A549 (cell line): ENCODE measurements around the gene NDUFAF5. TPM values are rescaled to one million over a fixed set of nuclear protein-coding genes. Genes with fewer than 3 reads are reported as not detected.

ENCODE experiments used
- ATAC-seq, 2 experiments: fragments of 200-7000 bp in 1 of 2; fragments of >200 bp in 1 of 2; cut with Nextera tagmentation in 1 of 2; cut with Tn5 transposase in 1 of 2; 3 replicates each; pipeline versions ENCODE4 v1.8.0 to v1.9.1; 2018 to 2020; ENCODE audit warnings: mild to moderate bottlenecking in 1 of 2, moderate library complexity in 1 of 2
- CTCF ChIA-PET: fragments of 300-600 bp; sonication (Branson Sonifier 250); formaldehyde crosslinking; extraction: SDS; loops from one replicate; lab custom pipeline; 2021; ENCODE audit warnings: antibody characterized with exemption, inconsistent platforms; lab: Yijun Ruan, JAX
- POLR2A ChIA-PET: fragments of 350-600 bp; formaldehyde crosslinking; extraction: SDS; loops from one replicate; lab custom pipeline; 2021; ENCODE audit warnings: antibody characterized with exemption, inconsistent platforms; lab: Yijun Ruan, JAX
- DNase-seq, 2 experiments: peaks; one replicate each; pipeline versions ENCODE4 v3.0.0 to v3.0.0-alpha.2; 2011 to 2016; ENCODE audit warnings: low read depth in 1 of 2, low spot score in 1 of 2
- FAIRE-seq: peaks from 2 replicates; lab custom pipeline; 2011; peaks lifted over from hg19 to GRCh38; lab: Jason Lieb, UNC
- H3K27ac ChIP-seq, 2 experiments: fragments of >200 bp; sonication (Bioruptor Twin); formaldehyde crosslinking; 3 replicates each; pipeline ENCODE4 v1.5.1; 2016 to 2017
- H3K4me1 ChIP-seq: fragments of >200 bp; sonication (Bioruptor Twin); formaldehyde crosslinking; 3 replicates; pipeline ENCODE4 v1.6.1; 2016
- H3K4me2 ChIP-seq: fragments of >200 bp; sonication (Bioruptor Twin); formaldehyde crosslinking; 3 replicates; pipeline ENCODE4 v1.6.1; 2016
- H3K4me3 ChIP-seq: fragments of >200 bp; sonication (Bioruptor Twin); formaldehyde crosslinking; 3 replicates; pipeline ENCODE4 v1.5.1; 2016
- H3K9me3 ChIP-seq: fragments of >200 bp; sonication (Bioruptor Twin); formaldehyde crosslinking; 3 replicates; pipeline ENCODE4 v1.6.1; 2016
- BHLHE40 ChIP-seq: IDR thresholded peaks from 2 replicates; pipeline ENCODE4 v1.6.1; 2012; ENCODE audit warnings: low read depth, low read length, inconsistent platforms
- CBX8 ChIP-seq: fragments of 200-600 bp; sonication (generic); IDR thresholded peaks from 2 replicates; pipeline ENCODE4 v1.6.1; 2016
- CHD4 ChIP-seq: fragments of 200-600 bp; sonication (generic); IDR thresholded peaks from 2 replicates; pipeline ENCODE4 v1.6.1; 2016; ENCODE audit warnings: antibody characterized with exemption, mild to moderate bottlenecking, borderline replicate concordance
- EHF ChIP-seq: fragments of 250-450 bp; sonication (Bioruptor Pico); IDR thresholded peaks from 2 replicates; pipeline ENCODE4 v1.5.0; 2020; ENCODE audit warnings: mild to moderate bottlenecking
- FOSL2 ChIP-seq, 2 experiments: fragments of 450-650 bp in 1 of 2; fragments of >200 bp in 1 of 2; sonication (Bioruptor Twin) in 1 of 2; formaldehyde crosslinking; IDR thresholded peaks; 2 replicates each; pipeline versions ENCODE4 v1.5.0 to v1.6.1; 2016 to 2020; ENCODE audit warnings: mild to moderate bottlenecking in 1 of 2, moderate library complexity in 1 of 2
- HDAC2 ChIP-seq: fragments of 200-600 bp; sonication (generic); IDR thresholded peaks from 2 replicates; pipeline ENCODE4 v1.6.1; 2016
- HOXA7 ChIP-seq: fragments of 250-450 bp; sonication (Bioruptor Pico); IDR thresholded peaks from 2 replicates; pipeline ENCODE4 v1.5.0; 2020; ENCODE audit warnings: mild to moderate bottlenecking, moderate library complexity
- HOXB5 ChIP-seq: fragments of 250-450 bp; sonication (Bioruptor Pico); IDR thresholded peaks from 2 replicates; pipeline ENCODE4 v1.5.0; 2020; ENCODE audit warnings: mild to moderate bottlenecking, moderate library complexity
- JUNB ChIP-seq: fragments of >200 bp; sonication (Bioruptor Twin); formaldehyde crosslinking; IDR thresholded peaks from 2 replicates; pipeline ENCODE4 v1.6.1; 2016
- KDM1A ChIP-seq: fragments of 200-600 bp; sonication (generic); IDR thresholded peaks from 2 replicates; pipeline ENCODE4 v1.6.1; 2016; ENCODE audit warnings: low read depth, mild to moderate bottlenecking
- MAZ ChIP-seq: fragments of 150-350 bp; IDR thresholded peaks from 2 replicates; pipeline ENCODE4 v1.6.1; 2014; ENCODE audit warnings: antibody characterized with exemption, low read depth, low read length, borderline replicate concordance
- MYC ChIP-seq: IDR thresholded peaks from 2 replicates; pipeline ENCODE4 v1.6.1; 2012; ENCODE audit warnings: mild to moderate bottlenecking, inconsistent platforms, low read length, improper control_type of control experiment, borderline replicate concordance
- NPAS2 ChIP-seq: fragments of 250-450 bp; sonication (Bioruptor Pico); IDR thresholded peaks from 2 replicates; pipeline ENCODE4 v1.8.0; 2022; ENCODE audit warnings: mild to moderate bottlenecking, moderate library complexity, borderline replicate concordance
- NR3C1 ChIP-seq: fragments of >200 bp; sonication (Bioruptor Twin); formaldehyde crosslinking; IDR thresholded peaks from 3 replicates; pipeline ENCODE4 v1.6.1; 2017
- RAD21 ChIP-seq, 2 experiments: fragments of >200 bp in 1 of 2; sonication (Bioruptor Twin) in 1 of 2; formaldehyde crosslinking in 1 of 2; IDR thresholded peaks in 1 of 2; conservative IDR thresholded peaks in 1 of 2; 2 replicates in 1 of 2; 3 replicates in 1 of 2; pipeline ENCODE4 v1.6.1; 2012 to 2018; ENCODE audit warnings: inconsistent platforms in 1 of 2
- ZSCAN20 ChIP-seq: fragments of 250-450 bp; sonication (Bioruptor Pico); IDR thresholded peaks from 2 replicates; pipeline ENCODE4 v1.8.0; 2022; ENCODE audit warnings: mild to moderate bottlenecking, moderate library complexity
- WGBS: methylation state at CpG from one replicate; pipeline ENCODE4 v1.1.6; 2017; ENCODE audit errors: missing lambda C conversion rate; 5-methylcytosine and 5-hydroxymethylcytosine counted together
- polyA plus RNA-seq, 4 experiments: library from polyadenylated mRNA; depleted of rRNA in 3 of 4; stranded (reverse); fragments of >200 nt; fragmentation: RNase III in 1 of 4; extraction: RNeasy Plus Mini Kit Qiagen cat#74134 plus additional on column Dnase treatment in 1 of 4; gene quantifications; 2 replicates in 3 of 4; 3 replicates in 1 of 4; pipeline ENCODE4 v1.2.3, GENCODE V29; 2011 to 2017
- TF ChIP-seq, protein P1 (sequence below): IDR thresholded peaks from 2 replicates; pipeline ENCODE4 v1.6.1; 2012; ENCODE audit warnings: low read depth, borderline replicate concordance
- TF ChIP-seq, protein P2 (sequence below): fragments of 250-450 bp; sonication (Bioruptor Pico); IDR thresholded peaks from 2 replicates; pipeline ENCODE4 v1.5.0; 2020; ENCODE audit warnings: low read depth, mild to moderate bottlenecking, moderate library complexity
- TF ChIP-seq, protein P3 (sequence below): IDR thresholded peaks from 2 replicates; pipeline ENCODE4 v1.6.1; 2012
- TF ChIP-seq, protein P4 (sequence below): fragments of 200-600 bp; sonication (generic); IDR thresholded peaks from 2 replicates; pipeline ENCODE4 v1.6.1; 2016; ENCODE audit warnings: antibody characterized with exemption, mild to moderate bottlenecking, moderate library complexity

NDUFAF5 gene
- polyA plus RNA-seq, 2 of the 4 experiments (the other 2 are of a cell fraction): 29.2 to 53.5 TPM

DNA sequence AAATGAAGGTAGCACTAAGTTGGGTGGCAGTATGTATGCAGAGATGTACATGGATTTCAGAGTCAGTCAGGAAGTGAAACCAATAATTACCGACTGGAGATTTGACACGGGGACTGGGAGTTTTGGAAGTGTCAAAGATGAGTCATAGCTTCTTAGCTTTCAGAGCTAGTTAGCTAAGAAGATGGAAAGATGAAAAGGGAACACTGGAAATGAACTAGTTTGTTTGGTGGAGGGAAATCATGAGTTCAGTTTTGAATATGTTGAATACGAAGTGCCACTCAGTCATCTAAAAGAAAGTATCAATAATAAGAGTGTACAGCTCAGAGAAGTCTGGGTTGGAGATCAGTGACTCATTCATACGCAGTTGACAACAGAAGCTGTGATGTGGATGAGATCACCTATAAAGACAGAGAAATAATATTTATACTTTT lies 7.6 kb upstream of the NDUFAF5 start:
- TF ChIP-seq FOSL2 (IDR thresholded peaks at IDR 0.05) (no peak), FOSL2 (CRISPR knock-in tag; IDR thresholded peaks at IDR 0.05) (peak; percentile 55; the same call in 1 of the 2 replicates), NPAS2 (CRISPR knock-in tag) (no peak)
- WGBS: 72% methylated on average over 4 of the region's 4 CpGs
- ATAC-seq: no peak
- Histone ChIP-seq H3K4me1 (peaks cover 9% of the 10 kb centered on the region; the same call in 1 of the 3 replicates), H3K4me3 (no peak overlapping the region), H3K4me2 (no peak overlapping the region), H3K27ac (no peak overlapping the region), H3K9me3 (no peaks in the 10 kb centered on the region)
- ChIA-PET POLR2A (interaction anchor here (0.9 kb wide), 1 partner anchor 15 kb away, joined by 3 read pairs; no protein-coding TSS in a partner anchor), CTCF (interaction anchor here (1.4 to 1.5 kb wide), 2 partner anchors 9 to 13 kb away, joined by 4 to 5 read pairs; no protein-coding TSS in a partner anchor)
- DNase-seq: no peak
- FAIRE-seq: peak; percentile 7

DNA sequence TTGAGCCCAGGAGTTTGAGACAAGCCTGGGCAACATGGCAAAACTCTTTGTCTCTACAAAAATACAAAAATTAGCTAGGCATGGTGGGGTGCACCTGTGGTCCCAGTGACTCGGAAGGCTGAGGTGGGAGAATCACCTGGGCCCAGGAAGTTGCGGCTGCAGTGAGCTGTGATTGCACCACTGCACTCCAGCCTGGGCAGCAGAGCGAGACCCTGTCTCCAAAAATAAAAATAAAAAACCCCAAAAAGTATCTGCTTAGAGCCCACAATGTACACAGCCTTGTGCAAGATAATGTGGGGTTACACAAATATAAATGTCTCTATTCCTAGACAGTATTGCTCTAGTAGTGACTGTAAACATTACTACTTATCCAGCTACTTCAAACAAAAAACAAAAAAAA lies 6.0 kb upstream of the NDUFAF5 start:
- TF ChIP-seq, protein P1, sequence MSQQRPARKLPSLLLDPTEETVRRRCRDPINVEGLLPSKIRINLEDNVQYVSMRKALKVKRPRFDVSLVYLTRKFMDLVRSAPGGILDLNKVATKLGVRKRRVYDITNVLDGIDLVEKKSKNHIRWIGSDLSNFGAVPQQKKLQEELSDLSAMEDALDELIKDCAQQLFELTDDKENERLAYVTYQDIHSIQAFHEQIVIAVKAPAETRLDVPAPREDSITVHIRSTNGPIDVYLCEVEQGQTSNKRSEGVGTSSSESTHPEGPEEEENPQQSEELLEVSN: no peak
- TF ChIP-seq NPAS2 (CRISPR knock-in tag): no peak
- no peak for TF ChIP-seq CHD4
- no peak for TF ChIP-seq CBX8
- TF ChIP-seq JUNB: no peak
- TF ChIP-seq, protein P2, sequence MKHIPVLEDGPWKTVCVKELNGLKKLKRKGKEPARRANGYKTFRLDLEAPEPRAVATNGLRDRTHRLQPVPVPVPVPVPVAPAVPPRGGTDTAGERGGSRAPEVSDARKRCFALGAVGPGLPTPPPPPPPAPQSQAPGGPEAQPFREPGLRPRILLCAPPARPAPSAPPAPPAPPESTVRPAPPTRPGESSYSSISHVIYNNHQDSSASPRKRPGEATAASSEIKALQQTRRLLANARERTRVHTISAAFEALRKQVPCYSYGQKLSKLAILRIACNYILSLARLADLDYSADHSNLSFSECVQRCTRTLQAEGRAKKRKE (CRISPR knock-in tag): no peak
- TF ChIP-seq FOSL2 (IDR thresholded peaks at IDR 0.05): no peak
- no peak for TF ChIP-seq FOSL2 (CRISPR knock-in tag; IDR thresholded peaks at IDR 0.05)
- TF ChIP-seq MAZ: no peak
- no peak for TF ChIP-seq ZSCAN20 (CRISPR knock-in tag)
- no peak for TF ChIP-seq HOXA7 (CRISPR knock-in tag)
- no peak for TF ChIP-seq HDAC2
- no peak for TF ChIP-seq NR3C1
- TF ChIP-seq, protein P3, sequence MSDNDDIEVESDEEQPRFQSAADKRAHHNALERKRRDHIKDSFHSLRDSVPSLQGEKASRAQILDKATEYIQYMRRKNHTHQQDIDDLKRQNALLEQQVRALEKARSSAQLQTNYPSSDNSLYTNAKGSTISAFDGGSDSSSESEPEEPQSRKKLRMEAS: no peak
- TF ChIP-seq MYC: no peak
- no peak for TF ChIP-seq EHF
- no peak for TF ChIP-seq RAD21 (conservative IDR thresholded peaks at IDR 0.05 in 1 of 2, IDR thresholded peaks at IDR 0.05 in 1 of 2)
- no peak for TF ChIP-seq BHLHE40
- TF ChIP-seq, protein P4, sequence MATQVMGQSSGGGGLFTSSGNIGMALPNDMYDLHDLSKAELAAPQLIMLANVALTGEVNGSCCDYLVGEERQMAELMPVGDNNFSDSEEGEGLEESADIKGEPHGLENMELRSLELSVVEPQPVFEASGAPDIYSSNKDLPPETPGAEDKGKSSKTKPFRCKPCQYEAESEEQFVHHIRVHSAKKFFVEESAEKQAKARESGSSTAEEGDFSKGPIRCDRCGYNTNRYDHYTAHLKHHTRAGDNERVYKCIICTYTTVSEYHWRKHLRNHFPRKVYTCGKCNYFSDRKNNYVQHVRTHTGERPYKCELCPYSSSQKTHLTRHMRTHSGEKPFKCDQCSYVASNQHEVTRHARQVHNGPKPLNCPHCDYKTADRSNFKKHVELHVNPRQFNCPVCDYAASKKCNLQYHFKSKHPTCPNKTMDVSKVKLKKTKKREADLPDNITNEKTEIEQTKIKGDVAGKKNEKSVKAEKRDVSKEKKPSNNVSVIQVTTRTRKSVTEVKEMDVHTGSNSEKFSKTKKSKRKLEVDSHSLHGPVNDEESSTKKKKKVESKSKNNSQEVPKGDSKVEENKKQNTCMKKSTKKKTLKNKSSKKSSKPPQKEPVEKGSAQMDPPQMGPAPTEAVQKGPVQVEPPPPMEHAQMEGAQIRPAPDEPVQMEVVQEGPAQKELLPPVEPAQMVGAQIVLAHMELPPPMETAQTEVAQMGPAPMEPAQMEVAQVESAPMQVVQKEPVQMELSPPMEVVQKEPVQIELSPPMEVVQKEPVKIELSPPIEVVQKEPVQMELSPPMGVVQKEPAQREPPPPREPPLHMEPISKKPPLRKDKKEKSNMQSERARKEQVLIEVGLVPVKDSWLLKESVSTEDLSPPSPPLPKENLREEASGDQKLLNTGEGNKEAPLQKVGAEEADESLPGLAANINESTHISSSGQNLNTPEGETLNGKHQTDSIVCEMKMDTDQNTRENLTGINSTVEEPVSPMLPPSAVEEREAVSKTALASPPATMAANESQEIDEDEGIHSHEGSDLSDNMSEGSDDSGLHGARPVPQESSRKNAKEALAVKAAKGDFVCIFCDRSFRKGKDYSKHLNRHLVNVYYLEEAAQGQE: no peak
- TF ChIP-seq HOXB5 (CRISPR knock-in tag): no peak
- no peak for TF ChIP-seq KDM1A
- H3K27ac ChIP-seq: no peak overlapping the region
- DNase-seq: no peak
- ChIA-PET CTCF (interaction anchor here (0.9 to 1.0 kb wide), 2 partner anchors 9 to 660 kb away, joined by 3 read pairs; no protein-coding TSS in a partner anchor), POLR2A (no interaction called here)
- WGBS: 92% methylated on average over 3 of the region's 3 CpGs
- no peak for FAIRE-seq
- H3K4me3 ChIP-seq: no peak overlapping the region
- ATAC-seq: no peak
- peaks cover 16% of the 10 kb centered on the region; the same call in 2 of the 3 replicates for H3K4me1 ChIP-seq
- no peak overlapping the region for H3K4me2 ChIP-seq
- no peaks in the 10 kb centered on the region for H3K9me3 ChIP-seq
